ENCODE measurements around the gene GAREM2.

Gene GAREM2

DNA sequence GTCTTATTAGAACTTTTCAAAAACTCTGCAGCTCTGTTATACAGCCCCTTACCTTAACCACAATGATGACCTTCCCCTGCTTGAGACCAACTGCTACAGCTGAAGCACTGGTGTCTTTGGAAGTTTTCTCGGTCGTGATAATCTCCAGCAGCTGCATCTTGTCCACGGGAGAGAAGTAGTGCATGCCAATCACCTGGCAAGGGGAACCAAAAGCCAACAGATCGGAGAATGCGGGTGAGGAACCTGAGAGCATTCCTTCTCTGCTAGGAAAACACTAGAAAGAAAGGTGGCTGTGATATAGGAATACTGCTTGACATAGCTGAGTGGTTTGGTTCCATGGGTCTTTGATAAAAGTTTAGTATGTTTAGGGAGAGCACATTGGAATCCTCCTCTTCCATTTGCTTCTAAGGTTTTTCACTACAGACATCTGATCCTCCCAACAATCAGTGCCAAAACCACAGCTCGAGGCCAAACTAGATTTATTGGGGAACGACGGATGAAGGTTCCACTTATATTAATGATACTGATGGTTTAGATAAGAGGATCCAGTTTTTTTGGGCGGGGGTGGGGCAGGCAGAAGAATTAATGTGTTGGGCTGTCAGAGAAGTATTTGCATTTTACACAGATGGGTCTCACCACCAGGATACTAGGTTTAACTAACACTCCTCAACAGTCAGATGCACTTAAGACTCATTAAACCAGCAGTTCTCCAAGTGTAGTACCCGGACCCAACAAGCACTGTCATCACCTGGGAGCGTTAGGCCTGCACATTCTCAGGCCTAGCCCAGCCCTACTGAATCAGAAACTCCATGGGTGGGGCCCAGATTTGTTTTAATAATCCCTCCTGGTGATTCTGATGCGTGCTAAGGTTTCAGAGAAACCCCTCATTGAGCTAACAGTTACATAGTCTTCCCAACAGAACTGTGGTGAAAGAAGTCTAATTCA lies 22.4 kb downstream of the GAREM2 start:
- no peaks in the 10 kb centered on the region for H4K20me1 ChIP-seq
- no peak overlapping the region for H3K27ac ChIP-seq
- no peak overlapping the region for H3K4me2 ChIP-seq
- no peaks in the 10 kb centered on the region for H3K27me3 ChIP-seq
- no peak overlapping the region for H3K9ac ChIP-seq
- peaks cover 12% of the 10 kb centered on the region; the same call in 1 of the 2 replicates for H3K4me1 ChIP-seq
- peaks cover 8% of the 10 kb centered on the region; the same call in 1 of the 2 replicates for H3K9me3 ChIP-seq
- peaks cover 100% of the 10 kb centered on the region for H3K36me3 ChIP-seq
- no peak for TF ChIP-seq Cebpa-rat (IDR thresholded peaks at IDR 0.05)
- H3K4me3 ChIP-seq: no peak overlapping the region

DNA sequence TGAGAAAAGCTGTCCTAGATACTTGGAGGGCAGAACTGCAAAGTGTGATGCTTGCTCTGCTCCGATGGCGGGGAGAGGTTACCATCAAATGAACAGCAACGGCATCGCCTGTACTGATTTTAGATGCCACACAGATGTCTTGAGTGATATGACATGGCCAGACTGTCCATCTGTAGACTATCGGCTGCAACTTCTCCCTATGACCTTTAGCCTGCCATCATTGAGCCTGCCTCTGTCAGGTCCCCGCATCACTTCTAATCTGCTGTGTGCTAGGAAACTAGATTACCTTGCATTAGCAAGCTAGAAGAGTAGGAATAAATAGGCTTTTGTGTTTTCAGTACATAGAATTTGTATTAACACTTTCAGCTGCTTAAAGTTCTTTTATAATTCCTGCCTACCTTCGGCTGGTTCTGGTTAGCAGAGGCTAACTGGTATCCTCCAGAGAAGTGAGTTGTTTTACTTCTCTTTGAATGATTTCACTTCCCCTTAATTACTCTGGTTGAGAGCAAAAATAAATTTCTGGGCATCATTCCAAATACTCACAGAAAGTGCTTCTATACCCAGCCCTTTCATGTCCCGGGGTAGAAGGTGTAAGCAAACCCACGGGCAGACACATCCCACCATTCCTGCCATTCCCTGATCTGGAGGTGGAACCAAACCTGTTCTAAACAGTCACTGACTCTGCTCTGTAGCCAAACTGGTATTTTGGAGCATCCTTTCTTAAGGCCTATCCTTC lies 24.0 kb downstream of the GAREM2 start:
- peaks cover 100% of the 10 kb centered on the region for H3K36me3 ChIP-seq
- peaks cover 12% of the 10 kb centered on the region; the same call in 1 of the 2 replicates for H3K4me1 ChIP-seq
- H3K4me3 ChIP-seq: no peak overlapping the region
- H3K27me3 ChIP-seq: no peaks in the 10 kb centered on the region
- H3K27ac ChIP-seq: no peak overlapping the region
- peak overlapping the region; percentile 22 for H3K4me2 ChIP-seq
- no peak for TF ChIP-seq Cebpa-rat (IDR thresholded peaks at IDR 0.05)
- H3K9ac ChIP-seq: no peak overlapping the region
- H4K20me1 ChIP-seq: no peaks in the 10 kb centered on the region
- peaks cover 8% of the 10 kb centered on the region; the same call in 1 of the 2 replicates for H3K9me3 ChIP-seq

DNA sequence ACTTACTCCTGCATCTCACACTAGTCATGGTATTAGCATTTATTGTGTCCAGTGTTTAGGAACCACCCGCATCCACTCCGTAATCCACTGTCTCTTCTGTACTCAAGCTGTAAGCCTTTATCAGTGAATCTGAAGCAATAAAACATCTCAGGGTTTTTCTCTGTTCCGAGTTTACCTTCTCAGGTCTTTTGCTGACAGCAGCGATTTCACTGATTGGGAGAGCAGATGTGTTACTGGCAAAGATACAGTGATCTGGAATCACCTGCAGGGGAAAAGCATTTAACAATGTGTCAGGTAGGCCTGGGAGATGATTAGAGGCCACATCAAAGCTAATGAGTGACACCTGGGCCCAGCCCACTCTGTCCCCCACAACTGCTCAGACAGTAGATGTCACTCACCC lies 24.6 kb downstream of the GAREM2 start:
- Histone ChIP-seq H3K9me3 (peaks cover 8% of the 10 kb centered on the region; the same call in 1 of the 2 replicates), H4K20me1 (no peaks in the 10 kb centered on the region), H3K4me2 (no peak overlapping the region), H3K27me3 (no peaks in the 10 kb centered on the region), H3K27ac (no peak overlapping the region), H3K4me1 (peaks cover 12% of the 10 kb centered on the region; the same call in 1 of the 2 replicates), H3K9ac (no peak overlapping the region), H3K4me3 (no peak overlapping the region), H3K36me3 (peaks cover 100% of the 10 kb centered on the region)
- no peak for TF ChIP-seq Cebpa-rat (IDR thresholded peaks at IDR 0.05)

DNA sequence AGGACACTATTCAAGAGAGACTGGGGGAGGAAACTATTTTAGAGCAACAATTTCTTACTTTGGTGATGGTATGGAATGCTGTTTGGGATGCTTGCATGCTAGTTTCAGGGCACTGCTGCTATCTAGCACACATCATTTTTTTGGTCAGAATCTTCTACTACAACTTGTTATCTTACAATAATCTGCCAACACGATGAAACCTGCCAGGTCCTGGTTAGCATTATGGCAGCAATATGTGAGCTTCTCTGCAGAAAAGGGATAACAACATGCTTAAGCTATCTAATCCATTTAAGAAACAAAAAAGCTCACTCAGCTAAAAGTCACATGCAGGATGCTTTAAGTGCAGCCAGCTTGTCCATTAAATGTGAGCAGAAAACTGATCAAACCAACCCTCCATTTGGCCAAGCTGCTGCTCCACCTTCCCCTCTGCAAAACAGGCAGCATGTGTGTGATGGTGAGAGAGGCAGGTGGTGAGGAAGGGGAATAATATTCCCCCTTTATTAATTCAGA lies 30.1 kb downstream of the GAREM2 start:
- TF ChIP-seq Cebpa-rat (IDR thresholded peaks at IDR 0.05): no peak
- H3K27ac ChIP-seq: no peak overlapping the region
- no peak overlapping the region for H3K9ac ChIP-seq
- H3K4me1 ChIP-seq: no peaks in the 10 kb centered on the region
- no peak overlapping the region for H3K4me2 ChIP-seq
- no peaks in the 10 kb centered on the region for H3K27me3 ChIP-seq
- no peaks in the 10 kb centered on the region for H4K20me1 ChIP-seq
- no peak overlapping the region for H3K4me3 ChIP-seq
- H3K36me3 ChIP-seq: peaks cover 98% of the 10 kb centered on the region
- no peaks in the 10 kb centered on the region for H3K9me3 ChIP-seq

DNA sequence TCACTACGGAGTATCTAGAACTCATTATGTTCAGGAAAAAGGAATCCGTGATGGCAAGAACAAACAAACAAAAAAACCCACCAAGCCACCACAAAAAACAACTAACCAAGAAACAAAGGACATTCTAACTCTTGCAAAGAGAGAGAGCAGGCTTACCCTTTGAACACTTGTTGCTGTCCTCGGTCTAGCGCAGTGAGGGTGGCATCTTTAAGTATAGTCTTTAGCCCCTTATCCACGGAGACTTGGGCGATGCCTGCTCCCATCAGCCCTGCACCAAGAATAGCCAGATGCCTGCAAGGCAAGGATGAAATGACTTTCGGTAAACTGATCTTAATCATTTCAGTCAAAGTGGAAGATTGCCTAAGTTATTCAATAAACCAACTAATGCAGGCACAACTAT lies 31.0 kb downstream of the GAREM2 start:
- Histone ChIP-seq H3K4me3 (no peak overlapping the region), H3K27ac (no peak overlapping the region), H3K9me3 (no peaks in the 10 kb centered on the region), H3K9ac (no peak overlapping the region), H3K4me1 (no peaks in the 10 kb centered on the region), H4K20me1 (no peaks in the 10 kb centered on the region), H3K27me3 (no peaks in the 10 kb centered on the region), H3K36me3 (peaks cover 98% of the 10 kb centered on the region), H3K4me2 (no peak overlapping the region)
- TF ChIP-seq Cebpa-rat (IDR thresholded peaks at IDR 0.05): no peak

DNA sequence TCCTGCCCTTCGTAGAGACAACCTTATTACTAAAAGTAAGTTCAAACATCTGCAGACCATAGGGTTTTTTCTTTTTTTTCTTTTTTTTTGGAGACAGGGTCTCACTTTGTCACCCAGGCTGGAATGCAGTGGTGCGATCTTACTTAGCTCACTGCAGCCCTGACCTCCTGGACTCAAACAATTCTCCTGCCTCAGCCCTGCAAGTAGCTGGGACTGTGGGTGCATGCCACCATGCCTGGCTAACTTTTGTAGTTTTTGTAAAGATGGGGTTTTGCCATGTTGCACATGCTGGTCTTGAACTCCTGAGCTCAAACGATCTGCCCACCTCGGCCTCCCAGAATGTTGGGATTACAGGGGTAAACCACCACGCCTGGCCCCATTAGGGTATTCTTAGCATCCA lies 39.1 kb downstream of the GAREM2 start:
- Histone ChIP-seq H3K27ac (no peak overlapping the region), H4K20me1 (no peaks in the 10 kb centered on the region), H3K4me2 (no peak overlapping the region), H3K36me3 (peaks cover 98% of the 10 kb centered on the region), H3K4me1 (peaks cover 9% of the 10 kb centered on the region; the same call in 1 of the 2 replicates), H3K9ac (no peak overlapping the region), H3K9me3 (no peaks in the 10 kb centered on the region), H3K27me3 (no peaks in the 10 kb centered on the region), H3K4me3 (no peak overlapping the region)
- TF ChIP-seq Cebpa-rat (IDR thresholded peaks at IDR 0.05): no peak

DNA sequence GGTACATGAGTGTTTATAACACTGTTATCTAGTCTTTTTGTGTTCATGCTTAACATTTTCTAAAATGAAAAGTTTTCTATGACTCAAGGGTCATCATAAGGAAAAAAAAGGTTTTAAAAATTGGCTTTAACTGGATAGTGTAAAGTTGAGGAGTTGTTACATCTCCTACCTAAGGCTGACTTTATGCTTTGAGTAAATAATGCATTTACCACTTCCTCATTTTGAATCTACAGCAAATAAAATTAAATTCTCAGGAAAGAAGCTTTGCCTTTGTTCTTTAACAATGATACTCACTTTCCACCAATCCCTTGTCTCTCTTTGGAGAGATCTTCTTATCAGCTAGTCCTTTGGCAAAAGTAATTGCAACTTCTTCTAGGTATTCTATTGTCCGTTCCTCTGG lies 41.9 kb downstream of the GAREM2 start:
- H3K9ac ChIP-seq: no peak overlapping the region
- peaks cover 98% of the 10 kb centered on the region for H3K36me3 ChIP-seq
- no peak overlapping the region for H3K27ac ChIP-seq
- no peak overlapping the region for H3K4me2 ChIP-seq
- H4K20me1 ChIP-seq: no peaks in the 10 kb centered on the region
- H3K4me3 ChIP-seq: no peak overlapping the region
- no peaks in the 10 kb centered on the region for H3K27me3 ChIP-seq
- no peaks in the 10 kb centered on the region for H3K9me3 ChIP-seq
- TF ChIP-seq Cebpa-rat (IDR thresholded peaks at IDR 0.05): no peak
- peaks cover 9% of the 10 kb centered on the region; the same call in 1 of the 2 replicates for H3K4me1 ChIP-seq

DNA sequence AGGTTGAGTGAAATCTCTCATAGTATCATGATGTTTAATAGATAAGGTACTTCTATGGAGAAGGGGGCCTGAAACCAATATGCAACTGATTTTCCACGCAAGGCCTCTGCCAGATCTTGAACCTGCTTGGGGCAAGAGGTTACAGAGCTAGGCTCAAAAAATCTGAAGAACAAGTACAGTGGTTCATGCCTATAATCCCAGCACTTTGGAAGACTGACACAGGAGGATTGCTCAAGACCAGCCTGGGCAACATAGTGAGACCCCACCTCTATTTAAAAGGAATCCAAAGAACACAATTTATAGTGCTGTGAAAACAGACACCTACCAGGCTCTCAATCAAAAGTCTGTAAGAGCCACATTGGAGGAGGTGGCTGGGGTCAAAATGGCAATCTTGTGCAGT lies 42.9 kb downstream of the GAREM2 start:
- Histone ChIP-seq H3K4me1 (peaks cover 9% of the 10 kb centered on the region; the same call in 1 of the 2 replicates), H3K27ac (no peak overlapping the region), H3K27me3 (no peaks in the 10 kb centered on the region), H3K36me3 (peaks cover 98% of the 10 kb centered on the region), H3K9me3 (no peaks in the 10 kb centered on the region), H3K9ac (no peak overlapping the region), H3K4me3 (no peak overlapping the region), H4K20me1 (no peaks in the 10 kb centered on the region), H3K4me2 (no peak overlapping the region)
- no peak for TF ChIP-seq Cebpa-rat (IDR thresholded peaks at IDR 0.05)

DNA sequence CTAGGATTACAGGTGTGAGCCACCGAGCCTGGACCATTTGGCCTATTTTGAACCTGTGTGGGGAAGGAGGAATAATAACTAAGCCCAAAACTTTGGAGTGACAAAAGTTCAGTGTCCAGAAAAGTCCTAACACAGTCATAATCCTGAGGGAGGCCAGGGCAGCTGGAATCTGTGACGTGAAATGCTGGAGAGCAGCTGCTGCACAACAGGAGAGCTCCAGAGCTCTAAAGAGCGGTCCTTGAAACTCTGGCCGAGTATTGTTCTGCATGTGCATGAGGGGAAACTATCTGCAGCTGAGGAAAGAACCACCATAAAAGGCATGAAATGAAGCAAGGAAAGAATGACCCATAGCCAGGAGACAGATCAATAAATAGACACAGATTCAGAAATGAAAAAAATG lies 43.7 kb downstream of the GAREM2 start:
- H3K27ac ChIP-seq: no peak overlapping the region
- no peaks in the 10 kb centered on the region for H3K9me3 ChIP-seq
- no peak overlapping the region for H3K4me2 ChIP-seq
- peaks cover 9% of the 10 kb centered on the region; the same call in 1 of the 2 replicates for H3K4me1 ChIP-seq
- no peak for TF ChIP-seq Cebpa-rat (IDR thresholded peaks at IDR 0.05)
- peaks cover 99% of the 10 kb centered on the region for H3K36me3 ChIP-seq
- H4K20me1 ChIP-seq: no peaks in the 10 kb centered on the region
- no peaks in the 10 kb centered on the region for H3K27me3 ChIP-seq
- H3K9ac ChIP-seq: no peak overlapping the region
- no peak overlapping the region for H3K4me3 ChIP-seq

Data from BLaER1 (cell line).